ENCODE results near the gene GAB2. TPM values are rescaled to one million over a fixed set of nuclear protein-coding genes. Genes with fewer than 3 reads are reported as not detected.

The GAB2 gene
- total RNA-seq, 2 experiments from 2014 or later: 23.8 to 29.9 TPM

GRCh38 chr11:78214331-78215194 is 203.1 kb downstream of the GAB2 start:
- peaks cover 5% of the 10 kb centered on the region for H3K4me1 Mint-ChIP-seq
- H3K27ac Mint-ChIP-seq: no peak overlapping the region
- no peak overlapping the region for H3K4me3 Mint-ChIP-seq
- no peaks in the 10 kb centered on the region for H3K9me3 Mint-ChIP-seq (ENCODE audit: low read depth)
- DNase-seq (no peak), ATAC-seq (no peak)
- CTCF ChIA-PET: no interaction called here
- no peaks in the 10 kb centered on the region for H3K27me3 Mint-ChIP-seq
- peaks cover 32% of the 10 kb centered on the region for H3K36me3 Mint-ChIP-seq

GRCh38 chr11:78213526-78214330 is 203.9 kb downstream of the GAB2 start:
- H3K27me3 Mint-ChIP-seq: no peaks in the 10 kb centered on the region
- H3K9me3 Mint-ChIP-seq (ENCODE audit: low read depth): no peaks in the 10 kb centered on the region
- H3K27ac Mint-ChIP-seq: no peak overlapping the region
- DNase-seq (no peak), ATAC-seq (no peak)
- peaks cover 32% of the 10 kb centered on the region for H3K36me3 Mint-ChIP-seq
- CTCF ChIA-PET: no interaction called here
- peaks cover 5% of the 10 kb centered on the region for H3K4me1 Mint-ChIP-seq
- H3K4me3 Mint-ChIP-seq: no peak overlapping the region

- H3K27ac Mint-ChIP-seq: no peak overlapping the region
- H3K27me3 Mint-ChIP-seq: no peaks in the 10 kb centered on the region
- peaks cover 26% of the 10 kb centered on the region for H3K36me3 Mint-ChIP-seq
- CTCF ChIA-PET: no interaction called here
- no peak overlapping the region for H3K4me3 Mint-ChIP-seq
- no peaks in the 10 kb centered on the region for H3K9me3 Mint-ChIP-seq (ENCODE audit: low read depth)
- H3K4me1 Mint-ChIP-seq: peaks cover 5% of the 10 kb centered on the region
- ATAC-seq (no peak), DNase-seq (no peak)
Measured at GRCh38 chr11:78212586-78213371, 204.8 kb downstream of the GAB2 start.

GRCh38 chr11:78211565-78211964 is 206.1 kb downstream of the GAB2 start:
- DNase-seq: no peak
- Mint-ChIP-seq H3K4me1 (no peaks in the 10 kb centered on the region), H3K4me3 (no peak overlapping the region), H3K27me3 (no peaks in the 10 kb centered on the region), H3K9me3 (ENCODE audit: low read depth) (no peaks in the 10 kb centered on the region), H3K36me3 (peaks cover 18% of the 10 kb centered on the region), H3K27ac (no peak overlapping the region)
- ATAC-seq: no peak
- CTCF ChIA-PET: no interaction called here

GRCh38 chr11:78210000-78210608 is 207.5 kb downstream of the GAB2 start:
- Mint-ChIP-seq H3K27ac (no peak overlapping the region), H3K27me3 (no peaks in the 10 kb centered on the region), H3K4me3 (no peak overlapping the region), H3K36me3 (peaks cover 18% of the 10 kb centered on the region), H3K9me3 (ENCODE audit: low read depth) (no peaks in the 10 kb centered on the region), H3K4me1 (no peaks in the 10 kb centered on the region)
- no peak for ATAC-seq
- CTCF ChIA-PET: no interaction called here
- DNase-seq: no peak

GRCh38 chr11:78209478-78209877 is 208.1 kb downstream of the GAB2 start:
- no peak overlapping the region for H3K27ac Mint-ChIP-seq
- CTCF ChIA-PET: no interaction called here
- H3K4me3 Mint-ChIP-seq: no peak overlapping the region
- no peaks in the 10 kb centered on the region for H3K9me3 Mint-ChIP-seq (ENCODE audit: low read depth)
- ATAC-seq: no peak
- no peaks in the 10 kb centered on the region for H3K27me3 Mint-ChIP-seq
- peaks cover 21% of the 10 kb centered on the region for H3K36me3 Mint-ChIP-seq
- DNase-seq: no peak
- peaks cover 3% of the 10 kb centered on the region for H3K4me1 Mint-ChIP-seq

GRCh38 chr11:78208257-78209165 is 209.1 kb downstream of the GAB2 start:
- peaks cover 5% of the 10 kb centered on the region for H3K4me1 Mint-ChIP-seq
- no peak overlapping the region for H3K4me3 Mint-ChIP-seq
- H3K27ac Mint-ChIP-seq: no peak overlapping the region
- H3K9me3 Mint-ChIP-seq (ENCODE audit: low read depth): no peaks in the 10 kb centered on the region
- CTCF ChIA-PET: no interaction called here
- H3K27me3 Mint-ChIP-seq: no peaks in the 10 kb centered on the region
- peaks cover 22% of the 10 kb centered on the region for H3K36me3 Mint-ChIP-seq
- no peak for DNase-seq
- ATAC-seq: no peak

- H3K4me1 Mint-ChIP-seq: peaks cover 12% of the 10 kb centered on the region
- H3K27me3 Mint-ChIP-seq: no peaks in the 10 kb centered on the region
- CTCF ChIA-PET: interaction anchor here (1.3 kb wide), 1 partner anchor 20 kb away, joined by 4 read pairs; no protein-coding TSS in a partner anchor
- peaks cover 23% of the 10 kb centered on the region for H3K36me3 Mint-ChIP-seq
- no peak overlapping the region for H3K4me3 Mint-ChIP-seq
- DNase-seq (no peak), ATAC-seq (no peak)
- H3K9me3 Mint-ChIP-seq (ENCODE audit: low read depth): no peaks in the 10 kb centered on the region
- no peak overlapping the region for H3K27ac Mint-ChIP-seq
Measured at GRCh38 chr11:78207532-78208256, 209.9 kb downstream of the GAB2 start.

DNA sequence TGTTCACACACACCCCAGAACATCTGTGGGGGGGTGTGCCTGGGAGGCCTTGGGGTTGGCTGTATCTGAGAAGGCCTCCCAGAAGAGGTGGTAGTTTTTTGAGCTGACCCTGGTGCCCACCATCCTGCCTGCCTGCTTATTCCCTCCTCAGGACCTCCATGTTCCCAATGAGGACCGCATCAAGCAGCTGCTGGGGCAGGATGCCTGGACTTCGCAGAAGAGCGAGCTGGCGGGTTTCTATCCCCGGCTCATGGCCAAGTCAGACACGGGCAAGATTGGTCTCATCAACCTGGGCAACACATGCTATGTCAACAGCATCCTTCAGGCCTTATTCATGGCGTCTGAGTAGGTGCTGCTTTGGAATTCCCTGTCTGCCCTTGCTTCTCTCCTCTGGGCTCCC is 211.9 kb downstream of the GAB2 start:
- no peak for DNase-seq
- CTCF ChIA-PET: no interaction called here
- Mint-ChIP-seq H3K9me3 (ENCODE audit: low read depth) (no peaks in the 10 kb centered on the region), H3K4me1 (peaks cover 28% of the 10 kb centered on the region), H3K36me3 (peaks cover 11% of the 10 kb centered on the region), H3K4me3 (no peak overlapping the region), H3K27ac (no peak overlapping the region), H3K27me3 (no peaks in the 10 kb centered on the region)
- ATAC-seq: no peak

GRCh38 chr11:78205256-78205655 is 212.4 kb downstream of the GAB2 start:
- no peak overlapping the region for H3K27ac Mint-ChIP-seq
- no peak overlapping the region for H3K4me3 Mint-ChIP-seq
- H3K4me1 Mint-ChIP-seq: peaks cover 28% of the 10 kb centered on the region
- no peak for ATAC-seq
- H3K9me3 Mint-ChIP-seq (ENCODE audit: low read depth): no peaks in the 10 kb centered on the region
- no peaks in the 10 kb centered on the region for H3K27me3 Mint-ChIP-seq
- CTCF ChIA-PET: no interaction called here
- DNase-seq: no peak
- peaks cover 11% of the 10 kb centered on the region for H3K36me3 Mint-ChIP-seq

- H3K27ac Mint-ChIP-seq: peak overlapping the region; percentile 91
- ATAC-seq (peak; percentile 58), DNase-seq (peak; percentile 55)
- H3K4me1 Mint-ChIP-seq: peaks cover 28% of the 10 kb centered on the region
- CTCF ChIA-PET: interaction anchor here (1.0 to 2.2 kb wide), 6 partner anchors 10 to 361 kb away, joined by 3 to 7 read pairs (median 4); partner anchors contain the start of genes KCTD21 and USP35
- no peaks in the 10 kb centered on the region for H3K27me3 Mint-ChIP-seq
- peak overlapping the region; percentile 68 for H3K4me3 Mint-ChIP-seq
- no peaks in the 10 kb centered on the region for H3K9me3 Mint-ChIP-seq (ENCODE audit: low read depth)
- peaks cover 11% of the 10 kb centered on the region for H3K36me3 Mint-ChIP-seq
Measured at GRCh38 chr11:78203184-78203583, 214.4 kb downstream of the GAB2 start.
